SK-N-SH (cell line): ENCODE measurements around the gene FRMPD4.

Experiments
- CHD2 ChIP-seq: fragments of 150-350 bp; IDR thresholded peaks from 2 replicates; pipeline ENCODE4 v1.6.1; 2018; ENCODE audit warnings: low read length; ENCODE audit not compliant: partially characterized antibody
- CTCF ChIP-seq: fragments of 200-600 bp; sonication (generic); IDR thresholded peaks from 2 replicates; pipeline ENCODE4 v1.6.1; 2017; ENCODE audit warnings: antibody characterized with exemption, mild to moderate bottlenecking, moderate library complexity
- ELF1 ChIP-seq: IDR thresholded peaks from 2 replicates; pipeline ENCODE4 v1.4.0; 2012
- EP300 ChIP-seq, 2 experiments: IDR thresholded peaks; 2 replicates each; pipeline versions ENCODE4 v1.4.0 to v1.6.1; 2012; ENCODE audit warnings: borderline replicate concordance in 1 of 2, low read depth in 1 of 2, low read length in 1 of 2
- FOXJ3 ChIP-seq: sonication (generic); formaldehyde crosslinking; IDR thresholded peaks from 2 replicates; pipeline ENCODE4 v1.5.1; 2020; ENCODE audit warnings: mild to moderate bottlenecking, missing genetic modification reagents
- GATA2 ChIP-seq: sonication (generic); formaldehyde crosslinking; IDR thresholded peaks from 2 replicates; pipeline ENCODE4 v1.5.0; 2020; ENCODE audit warnings: mild to moderate bottlenecking, missing genetic modification reagents
- JUND ChIP-seq: IDR thresholded peaks from 2 replicates; pipeline ENCODE4 v1.4.0; 2012
- NRF1 ChIP-seq: IDR thresholded peaks from 2 replicates; pipeline ENCODE4 v1.6.1; 2012; ENCODE audit warnings: low read depth, mild to moderate bottlenecking, low read length
- POLR2AphosphoS5 ChIP-seq: IDR thresholded peaks from 2 replicates; pipeline ENCODE4 v1.6.1; 2012; ENCODE audit warnings: low read depth, low read length
- SMC3 ChIP-seq: IDR thresholded peaks from 2 replicates; pipeline ENCODE4 v1.6.1; 2012; ENCODE audit warnings: low read depth, low read length, improper control_type of control experiment
- TAF1 ChIP-seq: IDR thresholded peaks from 2 replicates; pipeline ENCODE4 v1.6.1; 2012; ENCODE audit warnings: low read depth, mild to moderate bottlenecking, low read length, moderate library complexity, borderline replicate concordance
- YY1 ChIP-seq: IDR thresholded peaks from 2 replicates; pipeline ENCODE4 v1.4.0; 2012; ENCODE audit warnings: low read depth, mild to moderate bottlenecking
- TF ChIP-seq, protein P1 (sequence below): IDR thresholded peaks from 2 replicates; pipeline ENCODE4; 2012

DNA sequence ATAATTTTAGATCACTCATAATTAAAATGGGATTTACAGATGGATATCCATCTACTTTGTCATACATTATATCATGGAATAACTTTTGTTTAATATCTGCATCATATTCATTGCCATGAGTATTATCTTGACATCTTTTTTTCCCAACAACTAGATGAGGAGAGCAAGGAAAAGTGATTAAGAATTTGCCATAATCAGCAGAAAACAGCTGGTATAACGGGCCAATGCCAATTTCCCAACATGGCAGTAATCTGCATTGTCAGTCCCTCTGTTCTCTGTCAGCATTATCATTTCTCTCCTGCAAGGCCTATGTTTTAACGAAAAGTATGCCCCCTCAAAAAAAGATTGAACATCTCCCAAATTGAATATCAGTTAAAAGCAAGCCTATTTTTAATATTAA, 314.0 kb downstream of the FRMPD4 start:
- TF ChIP-seq YY1: no peak
- TF ChIP-seq POLR2AphosphoS5: no peak
- no peak for TF ChIP-seq CTCF
- no peak for TF ChIP-seq EP300 (IDR thresholded peaks at IDR 0.05; ENCODE audit: borderline replicate concordance in 1 of 2, low read depth in 1 of 2, low read length in 1 of 2)
- TF ChIP-seq, protein P1, sequence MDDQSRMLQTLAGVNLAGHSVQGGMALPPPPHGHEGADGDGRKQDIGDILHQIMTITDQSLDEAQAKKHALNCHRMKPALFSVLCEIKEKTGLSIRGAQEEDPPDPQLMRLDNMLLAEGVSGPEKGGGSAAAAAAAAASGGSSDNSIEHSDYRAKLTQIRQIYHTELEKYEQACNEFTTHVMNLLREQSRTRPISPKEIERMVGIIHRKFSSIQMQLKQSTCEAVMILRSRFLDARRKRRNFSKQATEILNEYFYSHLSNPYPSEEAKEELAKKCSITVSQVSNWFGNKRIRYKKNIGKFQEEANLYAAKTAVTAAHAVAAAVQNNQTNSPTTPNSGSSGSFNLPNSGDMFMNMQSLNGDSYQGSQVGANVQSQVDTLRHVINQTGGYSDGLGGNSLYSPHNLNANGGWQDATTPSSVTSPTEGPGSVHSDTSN: no peak
- no peak for TF ChIP-seq FOXJ3 (CRISPR knock-in tag)
- no peak for TF ChIP-seq NRF1
- TF ChIP-seq GATA2 (CRISPR knock-in tag): no peak
- no peak for TF ChIP-seq ELF1
- TF ChIP-seq SMC3: no peak
- TF ChIP-seq JUND: no peak
- no peak for TF ChIP-seq TAF1
- TF ChIP-seq CHD2: no peak
